Liver (tissue), 9 donors: ENCODE results near the gene FOXG1. TPM values are rescaled to one million over a fixed set of nuclear protein-coding genes. Genes with fewer than 3 reads are reported as not detected.

ENCODE experiments used
- DNase-seq: peaks from one replicate; pipeline ENCODE4 v3.0.0-alpha.2; 2017; ENCODE audit warnings: low spot score
- H3K27ac ChIP-seq, 2 donors: one replicate each; pipeline ENCODE4 v1.7.0; 2013; ENCODE audit warnings: inconsistent platforms in 2 of 2, low read length in 2 of 2, control low read depth in 1 of 2, low read depth in 1 of 2, mild to moderate bottlenecking in 1 of 2
- H3K27me3 ChIP-seq, 4 donors: one replicate each; pipeline versions ENCODE4 v1.6.1 to v1.7.0; 2013; ENCODE audit warnings: low read length in 3 of 4, inconsistent platforms in 1 of 4, mild to moderate bottlenecking in 1 of 4, moderate library complexity in 1 of 4; ENCODE audit not compliant: control insufficient read depth in 4 of 4, insufficient read depth in 4 of 4
- H3K36me3 ChIP-seq, 4 donors: one replicate each; pipeline versions ENCODE4 v1.6.1 to v1.7.0; 2013; ENCODE audit warnings: low read length in 3 of 4, mild to moderate bottlenecking in 3 of 4, low read depth in 1 of 4, moderate library complexity in 1 of 4; ENCODE audit not compliant: control insufficient read depth in 4 of 4, insufficient read depth in 3 of 4
- H3K4me1 ChIP-seq, 4 donors: one replicate each; pipeline versions ENCODE4 v1.6.1 to v1.7.0; 2013; ENCODE audit warnings: low read length in 3 of 4, mild to moderate bottlenecking in 3 of 4, moderate library complexity in 1 of 4; ENCODE audit not compliant: control insufficient read depth in 4 of 4, insufficient read depth in 4 of 4
- H3K4me3 ChIP-seq, 3 donors: one replicate each; pipeline versions ENCODE4 v1.6.1 to v1.7.0; 2013; ENCODE audit warnings: low read length in 3 of 3, control low read depth in 1 of 3, low read depth in 1 of 3, mild to moderate bottlenecking in 1 of 3
- H3K9ac ChIP-seq, 2 donors: one replicate each; pipeline ENCODE4 v1.7.0; 2013; ENCODE audit warnings: low read length in 2 of 2, mild to moderate bottlenecking in 2 of 2, moderate library complexity in 2 of 2, control low read depth in 1 of 2, low read depth in 1 of 2
- H3K9me3 ChIP-seq, 4 donors: one replicate each; pipeline versions ENCODE4 v1.6.1 to v1.7.0; 2013; ENCODE audit warnings: low read length in 3 of 4; ENCODE audit not compliant: control insufficient read depth in 4 of 4
- EGR1 ChIP-seq, 2 donors: IDR thresholded peaks; 2 replicates each; pipeline ENCODE4 v1.6.1; 2016 to 2018; ENCODE audit warnings: antibody characterized with exemption in 2 of 2, low read depth in 2 of 2
- FOXA1 ChIP-seq: IDR thresholded peaks from 2 replicates; pipeline ENCODE4 v1.6.1; 2016; ENCODE audit warnings: antibody characterized with exemption
- FOXA2 ChIP-seq: IDR thresholded peaks from 2 replicates; pipeline ENCODE4 v1.6.1; 2016; ENCODE audit warnings: antibody characterized with exemption
- GABPA ChIP-seq, 2 donors: IDR thresholded peaks in 1 of 2; conservative IDR thresholded peaks in 1 of 2; 2 replicates each; pipeline ENCODE4 v1.6.1; 2016; ENCODE audit warnings: antibody characterized with exemption in 2 of 2, mild to moderate bottlenecking in 1 of 2, moderate library complexity in 1 of 2
- HNF4G ChIP-seq: IDR thresholded peaks from 2 replicates; pipeline ENCODE4 v1.6.1; 2016; ENCODE audit warnings: antibody characterized with exemption
- JUND ChIP-seq, 2 donors: IDR thresholded peaks; 2 replicates each; pipeline ENCODE4 v1.6.1; 2016; ENCODE audit warnings: antibody characterized with exemption in 2 of 2
- MAX ChIP-seq: IDR thresholded peaks from 2 replicates; pipeline ENCODE4 v1.6.1; 2016; ENCODE audit warnings: antibody characterized with exemption
- RAD21 ChIP-seq, 2 donors: IDR thresholded peaks; 2 replicates each; pipeline ENCODE4 v1.6.1; 2016; ENCODE audit warnings: antibody characterized with exemption in 2 of 2, mild to moderate bottlenecking in 2 of 2
- RXRA ChIP-seq, 2 donors: IDR thresholded peaks; 2 replicates each; pipeline ENCODE4 v1.6.1; 2017 to 2018; ENCODE audit warnings: antibody characterized with exemption in 2 of 2, mild to moderate bottlenecking in 1 of 2
- SP1 ChIP-seq: IDR thresholded peaks from 2 replicates; pipeline ENCODE4 v1.6.1; 2018; ENCODE audit warnings: antibody characterized with exemption, mild to moderate bottlenecking
- YY1 ChIP-seq: IDR thresholded peaks from 2 replicates; pipeline ENCODE4 v1.6.1; 2016; ENCODE audit warnings: antibody characterized with exemption, mild to moderate bottlenecking
- ZBTB33 ChIP-seq: IDR thresholded peaks from 2 replicates; pipeline ENCODE4 v1.6.1; 2016; ENCODE audit warnings: antibody characterized with exemption
- WGBS: extraction: QIAGEN DNeasy Blood & Tissue Kit; methylation state at CpG from one replicate; pipeline ENCODE4 v1.1.7; 2013; 5-methylcytosine and 5-hydroxymethylcytosine counted together
- polyA plus RNA-seq, 2 donors: library from polyadenylated mRNA; stranded (reverse) in 1 of 2; unstranded in 1 of 2; fragments of 200-250 nt in 1 of 2; fragments of >200 nt in 1 of 2; fragmentation: Nextera tagmentation in 1 of 2; extraction: Ambion mirVana in 1 of 2; gene quantifications; one replicate each; pipeline versions ENCODE4 v1.2.1 to v1.2.3, GENCODE V29; 2013 to 2015
- total RNA-seq, 2 donors: library from RNA; depleted of rRNA; stranded (reverse); fragments of >200 nt; gene quantifications; one replicate each; pipeline ENCODE4 v1.2.3, GENCODE V29; 2014
- TF ChIP-seq, protein P1 (sequence below): IDR thresholded peaks from 2 replicates; pipeline ENCODE4 v1.6.1; 2016; ENCODE audit warnings: antibody characterized with exemption, mild to moderate bottlenecking
- TF ChIP-seq, protein P2 (sequence below): IDR thresholded peaks from 2 replicates; pipeline ENCODE4 v1.6.1; 2016; ENCODE audit warnings: antibody characterized with exemption
- TF ChIP-seq, protein P3 (sequence below): fragments of 150-350 bp; IDR thresholded peaks from 2 replicates; pipeline ENCODE4 v1.5.1; 2017; ENCODE audit warnings: improper control_type of control experiment, low read depth, low read length; ENCODE audit not compliant: missing input control
- donor health status: healthy.
- donor health status: healthy.
- donor health status: healthy.
- donor health status: healthy.
- donor health status: healthy.

FOXG1 gene
- total and polyA plus RNA-seq, 4 donors, result not detected

- TF ChIP-seq RXRA (IDR thresholded peaks at IDR 0.05) (no peak), FOXA2 (no peak), HNF4G (no peak), ZBTB33 (no peak), SP1 (no peak), GABPA (IDR thresholded peaks at IDR 0.05 in 1 of 2, conservative IDR thresholded peaks at IDR 0.05 in 1 of 2) (no peak)
These were observed 8.5 kb downstream of the FOXG1 start (continued) for GRCh38 chr14:28774764-28775735.

DNA sequence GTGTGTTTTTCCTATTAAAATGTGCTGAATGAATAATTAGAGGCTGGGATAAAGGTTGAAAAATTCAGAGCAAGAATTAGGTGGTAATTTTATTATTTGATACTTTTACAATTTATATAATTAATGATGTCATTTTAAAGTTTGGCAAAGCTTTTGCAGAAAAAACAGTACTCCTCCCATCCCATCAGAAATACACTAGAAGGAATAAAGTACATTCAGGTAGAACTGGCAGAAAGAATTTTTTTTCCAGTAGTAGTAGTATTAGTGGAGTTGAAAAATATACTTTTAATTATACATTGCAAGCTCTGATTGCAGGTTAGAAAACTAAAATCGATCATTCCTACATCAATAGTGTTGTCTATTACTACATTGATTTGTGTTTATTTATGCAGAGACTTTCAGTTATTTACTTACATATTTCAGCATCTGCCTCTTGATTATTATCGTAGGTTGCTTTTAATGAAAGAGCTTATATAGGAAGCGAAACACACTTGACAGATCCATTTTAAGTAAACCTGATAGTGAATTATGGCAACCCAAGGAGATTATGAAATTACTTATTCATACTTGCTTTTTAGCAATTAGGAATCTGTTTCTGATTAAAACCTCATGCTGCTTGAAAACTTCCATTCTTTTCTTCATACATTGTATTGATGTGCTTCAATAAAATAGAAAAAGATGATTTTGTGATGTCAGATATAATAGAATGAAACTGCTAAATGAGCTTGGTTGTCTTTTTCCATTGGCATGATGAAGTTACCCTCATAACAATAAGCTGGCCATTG, 10.1 kb downstream of the FOXG1 start:
- TF ChIP-seq FOXA2, result no peak
- no peak for TF ChIP-seq ZBTB33
- TF ChIP-seq, protein P1, sequence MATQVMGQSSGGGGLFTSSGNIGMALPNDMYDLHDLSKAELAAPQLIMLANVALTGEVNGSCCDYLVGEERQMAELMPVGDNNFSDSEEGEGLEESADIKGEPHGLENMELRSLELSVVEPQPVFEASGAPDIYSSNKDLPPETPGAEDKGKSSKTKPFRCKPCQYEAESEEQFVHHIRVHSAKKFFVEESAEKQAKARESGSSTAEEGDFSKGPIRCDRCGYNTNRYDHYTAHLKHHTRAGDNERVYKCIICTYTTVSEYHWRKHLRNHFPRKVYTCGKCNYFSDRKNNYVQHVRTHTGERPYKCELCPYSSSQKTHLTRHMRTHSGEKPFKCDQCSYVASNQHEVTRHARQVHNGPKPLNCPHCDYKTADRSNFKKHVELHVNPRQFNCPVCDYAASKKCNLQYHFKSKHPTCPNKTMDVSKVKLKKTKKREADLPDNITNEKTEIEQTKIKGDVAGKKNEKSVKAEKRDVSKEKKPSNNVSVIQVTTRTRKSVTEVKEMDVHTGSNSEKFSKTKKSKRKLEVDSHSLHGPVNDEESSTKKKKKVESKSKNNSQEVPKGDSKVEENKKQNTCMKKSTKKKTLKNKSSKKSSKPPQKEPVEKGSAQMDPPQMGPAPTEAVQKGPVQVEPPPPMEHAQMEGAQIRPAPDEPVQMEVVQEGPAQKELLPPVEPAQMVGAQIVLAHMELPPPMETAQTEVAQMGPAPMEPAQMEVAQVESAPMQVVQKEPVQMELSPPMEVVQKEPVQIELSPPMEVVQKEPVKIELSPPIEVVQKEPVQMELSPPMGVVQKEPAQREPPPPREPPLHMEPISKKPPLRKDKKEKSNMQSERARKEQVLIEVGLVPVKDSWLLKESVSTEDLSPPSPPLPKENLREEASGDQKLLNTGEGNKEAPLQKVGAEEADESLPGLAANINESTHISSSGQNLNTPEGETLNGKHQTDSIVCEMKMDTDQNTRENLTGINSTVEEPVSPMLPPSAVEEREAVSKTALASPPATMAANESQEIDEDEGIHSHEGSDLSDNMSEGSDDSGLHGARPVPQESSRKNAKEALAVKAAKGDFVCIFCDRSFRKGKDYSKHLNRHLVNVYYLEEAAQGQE, result no peak
- TF ChIP-seq EGR1 (IDR thresholded peaks at IDR 0.05; ENCODE audit: low read depth in 2 of 2), result no peak
- TF ChIP-seq MAX, result no peak
- TF ChIP-seq, protein P2, sequence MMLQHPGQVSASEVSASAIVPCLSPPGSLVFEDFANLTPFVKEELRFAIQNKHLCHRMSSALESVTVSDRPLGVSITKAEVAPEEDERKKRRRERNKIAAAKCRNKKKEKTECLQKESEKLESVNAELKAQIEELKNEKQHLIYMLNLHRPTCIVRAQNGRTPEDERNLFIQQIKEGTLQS, result no peak
- TF ChIP-seq, protein P3, sequence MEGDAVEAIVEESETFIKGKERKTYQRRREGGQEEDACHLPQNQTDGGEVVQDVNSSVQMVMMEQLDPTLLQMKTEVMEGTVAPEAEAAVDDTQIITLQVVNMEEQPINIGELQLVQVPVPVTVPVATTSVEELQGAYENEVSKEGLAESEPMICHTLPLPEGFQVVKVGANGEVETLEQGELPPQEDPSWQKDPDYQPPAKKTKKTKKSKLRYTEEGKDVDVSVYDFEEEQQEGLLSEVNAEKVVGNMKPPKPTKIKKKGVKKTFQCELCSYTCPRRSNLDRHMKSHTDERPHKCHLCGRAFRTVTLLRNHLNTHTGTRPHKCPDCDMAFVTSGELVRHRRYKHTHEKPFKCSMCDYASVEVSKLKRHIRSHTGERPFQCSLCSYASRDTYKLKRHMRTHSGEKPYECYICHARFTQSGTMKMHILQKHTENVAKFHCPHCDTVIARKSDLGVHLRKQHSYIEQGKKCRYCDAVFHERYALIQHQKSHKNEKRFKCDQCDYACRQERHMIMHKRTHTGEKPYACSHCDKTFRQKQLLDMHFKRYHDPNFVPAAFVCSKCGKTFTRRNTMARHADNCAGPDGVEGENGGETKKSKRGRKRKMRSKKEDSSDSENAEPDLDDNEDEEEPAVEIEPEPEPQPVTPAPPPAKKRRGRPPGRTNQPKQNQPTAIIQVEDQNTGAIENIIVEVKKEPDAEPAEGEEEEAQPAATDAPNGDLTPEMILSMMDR, result no peak
- no peak for TF ChIP-seq FOXA1
- TF ChIP-seq YY1, result no peak
- TF ChIP-seq SP1, result no peak
- no peak for TF ChIP-seq GABPA (IDR thresholded peaks at IDR 0.05 in 1 of 2, conservative IDR thresholded peaks at IDR 0.05 in 1 of 2)
- no peak for TF ChIP-seq RXRA (IDR thresholded peaks at IDR 0.05)
- no peak for TF ChIP-seq RAD21 (IDR thresholded peaks at IDR 0.05)
- no peak for TF ChIP-seq JUND (IDR thresholded peaks at IDR 0.05)
- Histone ChIP-seq H3K36me3 (no peaks in the 10 kb centered on the region), H3K4me1 (peaks cover 0 to 4% (median 2%) of the 10 kb centered on the region in 4 donors), H3K4me3 (no peak overlapping the region), H3K9ac (no peak overlapping the region), H3K27me3 (peaks cover 0 to 32% (median 22%) of the 10 kb centered on the region in 4 donors), H3K27ac (no peak overlapping the region), H3K9me3 (peaks cover 0 to 3% (median under 1%) of the 10 kb centered on the region in 4 donors)
- 25% methylated on average over 3 of the region's 3 CpGs for WGBS
- DNase-seq, result no peak
